ENCODE data around the gene RAB11FIP4. TPM values are rescaled to one million over a fixed set of nuclear protein-coding genes. Genes with fewer than 3 reads are reported as not detected.

The RAB11FIP4 gene
- total and polyA plus RNA-seq, 2 experiments from 2014 or later = 8.8 to 23.4 TPM

DNA sequence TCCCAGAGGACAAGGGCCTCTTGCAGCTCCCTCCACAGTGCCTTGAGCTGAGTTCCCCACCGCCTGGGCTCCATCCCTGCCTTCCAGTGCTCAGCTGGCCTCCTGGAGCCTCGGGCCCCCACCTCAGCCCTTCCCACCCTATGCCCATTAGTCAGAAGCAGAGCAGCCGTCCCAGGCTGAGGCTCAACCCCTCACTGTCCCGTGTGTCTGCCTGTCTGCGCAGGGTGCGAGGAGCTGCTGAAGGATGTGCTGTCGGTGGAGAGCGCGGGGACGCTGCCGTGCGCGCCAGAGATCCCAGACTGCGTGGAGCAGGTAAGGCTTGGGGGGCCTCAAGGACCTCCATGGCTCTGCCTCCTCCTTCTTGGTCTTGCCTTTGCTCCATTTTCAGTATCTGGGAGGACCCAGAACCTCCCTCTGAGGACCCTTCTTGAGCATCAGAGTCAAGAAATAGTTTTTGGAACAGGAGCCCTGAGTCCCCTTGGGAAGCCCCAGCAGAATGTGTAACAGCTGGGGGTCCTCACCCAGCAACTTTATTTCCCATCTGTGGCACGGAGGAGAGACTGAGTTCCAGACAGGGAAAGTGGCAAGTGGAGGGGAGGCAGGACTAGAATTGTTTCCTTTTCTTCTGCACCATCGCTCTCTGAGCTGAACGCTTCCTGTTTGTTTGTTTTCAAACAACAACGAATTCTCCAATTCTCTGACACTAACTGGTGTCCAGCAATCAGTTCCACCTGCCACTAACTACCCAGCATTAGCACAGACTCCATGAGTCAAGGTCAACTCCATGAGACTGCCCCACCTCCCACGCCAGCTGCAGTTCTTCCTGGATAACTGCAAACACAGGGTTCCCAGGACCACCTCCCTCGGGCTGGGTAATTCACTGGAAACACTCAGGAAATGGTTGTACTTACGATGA is 42.6 kb downstream of the RAB11FIP4 start:
- Histone ChIP-seq H3K27me3 (no peaks in the 10 kb centered on the region), H3K9me3 (ENCODE audit: low read depth) (no peaks in the 10 kb centered on the region), H3K27ac (no peak overlapping the region), H3K4me1 (ENCODE audit: low read depth) (no peaks in the 10 kb centered on the region), H3K36me3 (no peaks in the 10 kb centered on the region), H3K4me3 (no peak overlapping the region)
- TF ChIP-seq, protein P1, sequence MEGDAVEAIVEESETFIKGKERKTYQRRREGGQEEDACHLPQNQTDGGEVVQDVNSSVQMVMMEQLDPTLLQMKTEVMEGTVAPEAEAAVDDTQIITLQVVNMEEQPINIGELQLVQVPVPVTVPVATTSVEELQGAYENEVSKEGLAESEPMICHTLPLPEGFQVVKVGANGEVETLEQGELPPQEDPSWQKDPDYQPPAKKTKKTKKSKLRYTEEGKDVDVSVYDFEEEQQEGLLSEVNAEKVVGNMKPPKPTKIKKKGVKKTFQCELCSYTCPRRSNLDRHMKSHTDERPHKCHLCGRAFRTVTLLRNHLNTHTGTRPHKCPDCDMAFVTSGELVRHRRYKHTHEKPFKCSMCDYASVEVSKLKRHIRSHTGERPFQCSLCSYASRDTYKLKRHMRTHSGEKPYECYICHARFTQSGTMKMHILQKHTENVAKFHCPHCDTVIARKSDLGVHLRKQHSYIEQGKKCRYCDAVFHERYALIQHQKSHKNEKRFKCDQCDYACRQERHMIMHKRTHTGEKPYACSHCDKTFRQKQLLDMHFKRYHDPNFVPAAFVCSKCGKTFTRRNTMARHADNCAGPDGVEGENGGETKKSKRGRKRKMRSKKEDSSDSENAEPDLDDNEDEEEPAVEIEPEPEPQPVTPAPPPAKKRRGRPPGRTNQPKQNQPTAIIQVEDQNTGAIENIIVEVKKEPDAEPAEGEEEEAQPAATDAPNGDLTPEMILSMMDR (IDR thresholded peaks at IDR 0.05; ENCODE audit: low read depth, low read length) = no peak
- DNase-seq (ENCODE audit: low read depth in 1 of 2, low spot score in 1 of 2) = no peak

DNA sequence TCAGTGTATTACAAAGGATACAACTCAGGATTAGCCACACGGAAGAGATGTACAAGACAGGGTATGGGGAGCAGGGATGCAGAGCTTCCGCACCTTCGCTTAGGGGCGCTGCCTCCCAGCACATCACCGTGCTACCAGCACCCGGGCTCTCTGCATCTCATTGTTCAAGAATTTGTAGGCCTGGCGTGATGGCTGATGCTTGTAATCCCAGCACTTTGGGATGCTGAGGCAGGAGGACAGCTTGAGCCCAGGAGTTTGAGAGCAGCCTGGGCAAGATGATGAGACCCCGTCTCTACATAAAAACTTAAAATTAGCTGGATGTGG is 43.2 kb downstream of the RAB11FIP4 start:
- Histone ChIP-seq H3K4me3 (no peak overlapping the region), H3K27ac (no peak overlapping the region), H3K27me3 (no peaks in the 10 kb centered on the region), H3K4me1 (ENCODE audit: low read depth) (no peaks in the 10 kb centered on the region), H3K36me3 (no peaks in the 10 kb centered on the region), H3K9me3 (ENCODE audit: low read depth) (no peaks in the 10 kb centered on the region)
- no peak for DNase-seq (ENCODE audit: low read depth in 1 of 2, low spot score in 1 of 2)
- TF ChIP-seq, protein P1 (IDR thresholded peaks at IDR 0.05; ENCODE audit: low read depth, low read length) = no peak

DNA sequence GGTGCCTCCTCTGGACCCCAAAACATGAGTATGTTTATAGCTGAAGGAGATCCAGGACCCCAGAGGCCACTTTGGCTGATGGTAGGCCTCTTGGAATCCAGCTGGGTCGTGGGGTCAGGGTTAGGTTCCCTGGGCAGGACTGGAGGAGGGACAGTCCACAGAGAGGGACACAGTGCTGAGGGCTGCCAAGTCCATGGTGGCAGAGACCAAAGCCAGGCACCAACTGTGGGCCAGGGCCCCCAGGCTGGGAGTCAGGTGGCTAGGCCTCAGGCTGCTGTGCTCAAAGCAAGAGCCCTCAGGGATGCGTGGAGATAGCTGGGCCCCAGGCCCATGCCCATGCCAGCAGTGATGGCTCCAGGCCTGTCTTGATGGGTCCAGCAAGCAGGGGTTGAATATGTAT is 44.1 kb downstream of the RAB11FIP4 start:
- no peak overlapping the region for H3K27ac ChIP-seq
- H3K4me3 ChIP-seq = no peak overlapping the region
- no peaks in the 10 kb centered on the region for H3K27me3 ChIP-seq
- H3K4me1 ChIP-seq (ENCODE audit: low read depth) = no peaks in the 10 kb centered on the region
- TF ChIP-seq, protein P1 (IDR thresholded peaks at IDR 0.05; ENCODE audit: low read depth, low read length) = no peak
- no peak for DNase-seq (ENCODE audit: low read depth in 1 of 2, low spot score in 1 of 2)
- no peaks in the 10 kb centered on the region for H3K9me3 ChIP-seq (ENCODE audit: low read depth)
- no peaks in the 10 kb centered on the region for H3K36me3 ChIP-seq

DNA sequence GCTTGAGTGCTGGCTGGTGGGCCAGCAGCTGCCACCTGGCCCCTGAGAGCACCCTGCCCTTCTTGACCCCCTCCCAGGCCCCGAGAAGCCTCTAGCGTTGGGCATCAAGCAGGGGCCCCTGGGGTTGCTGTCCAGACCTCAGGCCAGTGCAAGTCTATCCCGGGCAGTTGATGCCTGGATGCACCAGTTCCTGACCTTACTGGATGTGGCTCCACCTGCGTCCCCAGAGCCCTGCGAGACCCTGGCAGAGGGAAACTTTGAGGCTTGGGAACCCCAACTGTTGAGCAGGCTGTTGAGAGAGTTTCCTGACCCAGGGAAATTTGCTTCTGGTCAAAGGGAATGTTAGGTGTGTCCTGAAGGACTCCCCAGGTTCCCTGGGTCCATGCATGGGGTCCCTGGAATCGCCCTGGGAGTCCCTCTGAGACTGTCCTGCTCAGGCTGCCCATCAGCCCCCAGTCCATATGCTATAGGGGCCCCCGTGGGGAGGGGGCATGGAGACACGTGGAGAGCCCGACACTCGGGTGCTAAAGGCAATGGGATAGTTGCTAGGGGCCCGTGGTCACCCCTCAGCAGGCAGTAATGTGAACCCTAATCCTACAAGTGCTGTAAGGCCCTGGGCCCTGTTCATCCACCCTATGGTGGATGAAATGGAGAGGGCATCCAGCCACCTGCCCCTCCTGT is 46.4 kb downstream of the RAB11FIP4 start:
- no peak overlapping the region for H3K4me3 ChIP-seq

DNA sequence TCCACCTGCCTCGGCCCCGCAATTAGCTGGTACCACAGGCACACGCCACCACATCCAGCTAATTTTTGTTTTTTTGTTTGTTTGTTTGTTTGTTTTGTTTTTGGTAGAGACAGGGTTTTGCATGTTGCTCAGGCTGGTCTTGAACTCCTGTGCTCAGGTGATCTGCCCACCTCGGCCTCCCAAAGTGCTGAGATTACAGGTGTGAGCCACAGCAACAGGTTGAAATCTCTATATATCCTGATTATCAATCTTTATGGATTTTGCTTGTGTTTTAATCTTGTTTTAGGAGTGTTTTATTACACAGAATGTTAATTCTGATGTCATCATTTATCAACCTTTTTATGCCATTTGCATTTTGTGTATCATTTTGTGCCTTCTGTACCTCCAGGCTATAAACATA is 48.2 kb downstream of the RAB11FIP4 start:
- TF ChIP-seq, protein P1 (IDR thresholded peaks at IDR 0.05; ENCODE audit: low read depth, low read length) = no peak
- Histone ChIP-seq H3K27me3 (no peaks in the 10 kb centered on the region), H3K27ac (no peak overlapping the region), H3K36me3 (no peaks in the 10 kb centered on the region), H3K9me3 (ENCODE audit: low read depth) (no peaks in the 10 kb centered on the region), H3K4me3 (no peak overlapping the region), H3K4me1 (ENCODE audit: low read depth) (no peaks in the 10 kb centered on the region)
- no peak for DNase-seq (ENCODE audit: low read depth in 1 of 2, low spot score in 1 of 2)

More for the DNA sequence above, 46.4 kb downstream of the RAB11FIP4 start:
- Histone ChIP-seq H3K4me1 (ENCODE audit: low read depth) (no peaks in the 10 kb centered on the region), H3K27me3 (no peaks in the 10 kb centered on the region), H3K9me3 (ENCODE audit: low read depth) (no peaks in the 10 kb centered on the region), H3K27ac (no peak overlapping the region), H3K36me3 (no peaks in the 10 kb centered on the region)
- no peak for DNase-seq (ENCODE audit: low read depth in 1 of 2, low spot score in 1 of 2)
- TF ChIP-seq, protein P1 (IDR thresholded peaks at IDR 0.05; ENCODE audit: low read depth, low read length) = no peak

Data from cardiac muscle cell (in vitro differentiated cells and primary cell).